ENCODE results near the gene RBM22.

The RBM22 gene

GRCh38 chr5:150670275-150670947, 30.5 kb downstream of the RBM22 start:
- TF ChIP-seq REST (IDR thresholded peaks at IDR 0.05; ENCODE audit: low read depth) (no peak), TCF12 (IDR thresholded peaks at IDR 0.05; ENCODE audit: low read depth) (no peak), EP300 (IDR thresholded peaks at IDR 0.05; ENCODE audit: borderline replicate concordance) (no peak), FOXM1 (IDR thresholded peaks at IDR 0.05; ENCODE audit: borderline replicate concordance, low read depth) (no peak), CEBPB (IDR thresholded peaks at IDR 0.05) (no peak), TEAD4 (IDR thresholded peaks at IDR 0.05) (no peak), YY1 (IDR thresholded peaks at IDR 0.05; ENCODE audit: low read depth) (no peak), NFIC (IDR thresholded peaks at IDR 0.05) (no peak), EGR1 (IDR thresholded peaks at IDR 0.05) (no peak), USF1 (IDR thresholded peaks at IDR 0.05) (no peak), CREB1 (IDR thresholded peaks at IDR 0.05; ENCODE audit: low read depth) (no peak), RAD21 (IDR thresholded peaks at IDR 0.05; ENCODE audit: low read depth) (no peak), ZBTB7A (IDR thresholded peaks at IDR 0.05; ENCODE audit: low read depth) (no peak), MAX (IDR thresholded peaks at IDR 0.05) (no peak), TAF1 (IDR thresholded peaks at IDR 0.05; ENCODE audit: low read depth) (no peak)

- no peak for TF ChIP-seq EGR1 (IDR thresholded peaks at IDR 0.05)
- no peak for TF ChIP-seq USF1 (IDR thresholded peaks at IDR 0.05)
Measured at GRCh38 chr5:150665044-150665443, 35.8 kb downstream of the RBM22 start.

GRCh38 chr5:150663936-150664335, 36.9 kb downstream of the RBM22 start:
- TF ChIP-seq REST (IDR thresholded peaks at IDR 0.05; ENCODE audit: low read depth) (no peak), RAD21 (IDR thresholded peaks at IDR 0.05; ENCODE audit: low read depth) (no peak), ZBTB7A (IDR thresholded peaks at IDR 0.05; ENCODE audit: low read depth) (no peak), TEAD4 (IDR thresholded peaks at IDR 0.05) (no peak), FOXM1 (IDR thresholded peaks at IDR 0.05; ENCODE audit: borderline replicate concordance, low read depth) (no peak), EP300 (IDR thresholded peaks at IDR 0.05; ENCODE audit: borderline replicate concordance) (no peak), MAX (IDR thresholded peaks at IDR 0.05) (no peak), TCF12 (IDR thresholded peaks at IDR 0.05; ENCODE audit: low read depth) (no peak), TAF1 (IDR thresholded peaks at IDR 0.05; ENCODE audit: low read depth) (no peak), YY1 (IDR thresholded peaks at IDR 0.05; ENCODE audit: low read depth) (no peak), EGR1 (IDR thresholded peaks at IDR 0.05) (no peak), USF1 (IDR thresholded peaks at IDR 0.05) (no peak)

- TF ChIP-seq USF1 (IDR thresholded peaks at IDR 0.05) (no peak), TEAD4 (IDR thresholded peaks at IDR 0.05) (no peak), TAF1 (IDR thresholded peaks at IDR 0.05; ENCODE audit: low read depth) (no peak), EGR1 (IDR thresholded peaks at IDR 0.05) (no peak), RAD21 (IDR thresholded peaks at IDR 0.05; ENCODE audit: low read depth) (no peak), YY1 (IDR thresholded peaks at IDR 0.05; ENCODE audit: low read depth) (no peak), CEBPB (IDR thresholded peaks at IDR 0.05) (no peak), MAX (IDR thresholded peaks at IDR 0.05) (no peak), TCF12 (IDR thresholded peaks at IDR 0.05; ENCODE audit: low read depth) (no peak), CREB1 (IDR thresholded peaks at IDR 0.05; ENCODE audit: low read depth) (no peak), REST (IDR thresholded peaks at IDR 0.05; ENCODE audit: low read depth) (no peak), NFIC (IDR thresholded peaks at IDR 0.05) (no peak), FOXM1 (IDR thresholded peaks at IDR 0.05; ENCODE audit: borderline replicate concordance, low read depth) (no peak), EP300 (IDR thresholded peaks at IDR 0.05; ENCODE audit: borderline replicate concordance) (no peak)
Measured at GRCh38 chr5:150662731-150663516, 37.9 kb downstream of the RBM22 start.
